GM23248 (cell line): ENCODE results near the gene ANKRD27.

Experiments
- EZH2 ChIP-seq: fragments of 200-600 bp; sonication (generic); IDR thresholded peaks from 2 replicates; pipeline ENCODE4 v1.6.1; 2018; ENCODE audit warnings: antibody characterized with exemption, mild to moderate bottlenecking; ENCODE audit not compliant: insufficient read depth, poor library complexity, severe bottlenecking
- EZH2phosphoT487 ChIP-seq: fragments of 200-600 bp; sonication (generic); IDR thresholded peaks from 2 replicates; pipeline ENCODE4 v1.6.1; 2018; ENCODE audit warnings: antibody characterized with exemption, moderate library complexity, mild to moderate bottlenecking, low read depth; ENCODE audit not compliant: insufficient read depth

GRCh38 chr19:32692727-32693061 is 17.7 kb upstream of the ANKRD27 start:
- TF ChIP-seq EZH2 (no peak), EZH2phosphoT487 (no peak)
